ENCODE data around the gene RAB40B. TPM values are rescaled to one million over a fixed set of nuclear protein-coding genes. Genes with fewer than 3 reads are reported as not detected.
"Not testable (repeated sequence)": the region's sequence is repeated elsewhere in the genome, so short reads cannot be mapped to it uniquely, and the experiment has no call there.

The RAB40B gene
- total RNA-seq, 1 donor from 2014 or later, result 14.6 TPM

GRCh38 chr17:82655523-82655922 is 43.0 kb downstream of the RAB40B start:
- peaks cover 9% of the 10 kb centered on the region for H3K9me3 Mint-ChIP-seq (ENCODE audit: unreplicated experiment)
- no peak overlapping the region for H3K27ac Mint-ChIP-seq (ENCODE audit: unreplicated experiment)
- no peak for DNase-seq
- peaks cover 5% of the 10 kb centered on the region for H3K27me3 Mint-ChIP-seq (ENCODE audit: unreplicated experiment)
- H3K4me1 Mint-ChIP-seq (ENCODE audit: low read depth, unreplicated experiment), result no peaks in the 10 kb centered on the region
- no peak for TF ChIP-seq CTCF (IDR thresholded peaks at IDR 0.05; ENCODE audit: partially characterized antibody, unreplicated experiment)
- H3K4me3 Mint-ChIP-seq (ENCODE audit: unreplicated experiment), result no peak overlapping the region
- peaks cover 18% of the 10 kb centered on the region for H3K36me3 Mint-ChIP-seq (ENCODE audit: unreplicated experiment)

GRCh38 chr17:82655038-82655479 is 43.4 kb downstream of the RAB40B start:
- Mint-ChIP-seq H3K9me3 (ENCODE audit: unreplicated experiment) (peaks cover 9% of the 10 kb centered on the region), H3K27ac (ENCODE audit: unreplicated experiment) (no peak overlapping the region), H3K36me3 (ENCODE audit: unreplicated experiment) (peaks cover 17% of the 10 kb centered on the region), H3K4me3 (ENCODE audit: unreplicated experiment) (no peak overlapping the region), H3K27me3 (ENCODE audit: unreplicated experiment) (peaks cover 3% of the 10 kb centered on the region), H3K4me1 (ENCODE audit: low read depth, unreplicated experiment) (no peaks in the 10 kb centered on the region)
- TF ChIP-seq CTCF (IDR thresholded peaks at IDR 0.05; ENCODE audit: partially characterized antibody, unreplicated experiment), result no peak
- DNase-seq, result no peak

GRCh38 chr17:82654611-82655010 is 43.9 kb downstream of the RAB40B start:
- not testable (repeated sequence) for H3K4me1 Mint-ChIP-seq (ENCODE audit: low read depth, unreplicated experiment); H3K27me3 Mint-ChIP-seq (ENCODE audit: unreplicated experiment); DNase-seq; H3K9me3 Mint-ChIP-seq (ENCODE audit: unreplicated experiment); H3K4me3 Mint-ChIP-seq (ENCODE audit: unreplicated experiment); H3K27ac Mint-ChIP-seq (ENCODE audit: unreplicated experiment)
- H3K36me3 Mint-ChIP-seq (ENCODE audit: unreplicated experiment), result peaks cover 12% of the 10 kb centered on the region

GRCh38 chr17:82653651-82654528 is 44.6 kb downstream of the RAB40B start:
- no peaks in the 10 kb centered on the region for H3K4me1 Mint-ChIP-seq (ENCODE audit: low read depth, unreplicated experiment)
- no peak overlapping the region for H3K4me3 Mint-ChIP-seq (ENCODE audit: unreplicated experiment)
- no peak for TF ChIP-seq CTCF (IDR thresholded peaks at IDR 0.05; ENCODE audit: partially characterized antibody, unreplicated experiment)
- peaks cover 5% of the 10 kb centered on the region for H3K9me3 Mint-ChIP-seq (ENCODE audit: unreplicated experiment)
- peaks cover 9% of the 10 kb centered on the region for H3K36me3 Mint-ChIP-seq (ENCODE audit: unreplicated experiment)
- no peaks in the 10 kb centered on the region for H3K27me3 Mint-ChIP-seq (ENCODE audit: unreplicated experiment)
- no peak for DNase-seq
- H3K27ac Mint-ChIP-seq (ENCODE audit: unreplicated experiment), result no peak overlapping the region

GRCh38 chr17:82650723-82651122 is 47.8 kb downstream of the RAB40B start:
- TF ChIP-seq CTCF (IDR thresholded peaks at IDR 0.05; ENCODE audit: partially characterized antibody, unreplicated experiment), result no peak
- no peak overlapping the region for H3K4me3 Mint-ChIP-seq (ENCODE audit: unreplicated experiment)
- H3K27ac Mint-ChIP-seq (ENCODE audit: unreplicated experiment), result no peak overlapping the region
- no peaks in the 10 kb centered on the region for H3K36me3 Mint-ChIP-seq (ENCODE audit: unreplicated experiment)
- no peaks in the 10 kb centered on the region for H3K27me3 Mint-ChIP-seq (ENCODE audit: unreplicated experiment)
- DNase-seq, result no peak
- H3K4me1 Mint-ChIP-seq (ENCODE audit: low read depth, unreplicated experiment), result no peaks in the 10 kb centered on the region
- peaks cover 5% of the 10 kb centered on the region for H3K9me3 Mint-ChIP-seq (ENCODE audit: unreplicated experiment)

All from glutamatergic neuron (in vitro differentiated cells).